Measurements from ENCODE around the gene NUP155. TPM values are rescaled to one million over a fixed set of nuclear protein-coding genes. Genes with fewer than 3 reads are reported as not detected.
"Not testable (repeated sequence)": the region's sequence is repeated elsewhere in the genome, so short reads cannot be mapped to it uniquely, and the experiment has no call there.

The NUP155 gene
- 72.4 and 84.8 TPM in 2 replicates for total RNA-seq (2014; rRNA removed; shearing (Covaris generic))

DNA sequence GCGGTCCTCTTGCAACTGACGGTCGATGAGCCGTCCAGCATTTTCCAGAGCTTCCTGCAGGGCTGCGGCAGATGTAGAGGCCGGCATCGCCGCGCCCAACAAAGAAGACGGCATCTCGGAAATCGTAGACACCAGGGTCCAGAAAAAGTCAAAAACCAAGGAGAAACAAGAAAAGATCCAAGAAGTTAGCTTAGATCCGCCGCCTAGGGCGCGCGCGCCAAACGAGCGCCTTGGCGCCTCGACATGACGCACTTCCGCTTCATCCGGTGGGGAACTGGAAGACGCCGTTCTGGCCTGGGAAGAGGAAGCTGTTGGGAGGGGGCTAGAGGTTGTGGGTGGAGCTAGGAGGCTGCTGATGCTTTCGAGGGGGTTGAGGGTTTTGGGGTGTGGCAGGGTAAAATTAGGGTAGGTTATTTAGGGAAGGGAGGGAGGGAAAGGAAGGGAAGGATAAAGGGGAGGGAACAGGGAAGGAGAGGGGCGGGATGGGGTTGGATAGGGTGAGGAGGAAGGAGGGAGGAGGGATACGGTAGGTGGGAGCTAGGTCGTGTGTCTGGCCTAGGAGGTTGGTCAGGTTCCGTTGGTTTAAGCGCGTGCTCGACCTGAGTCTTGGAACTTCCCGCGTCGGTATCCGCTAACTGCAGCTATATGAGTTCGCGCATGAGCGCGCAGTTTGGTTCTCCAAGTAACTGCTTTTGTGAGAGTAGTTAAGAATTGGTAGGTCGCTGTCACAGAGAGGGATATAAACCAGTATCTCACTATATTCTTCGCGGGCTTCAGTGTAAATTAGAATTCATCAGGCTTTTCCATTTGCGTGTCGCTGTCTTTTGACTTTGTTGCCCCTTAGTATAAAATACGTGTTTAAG, at the start of gene NUP155:
Gene NUP155, minus strand, starts transcription at position 243 of the 863 bp plus-strand sequence. Its CDS starts 129 bp downstream, at position 114.
- DNase-seq (ENCODE audit: low spot score): peak; percentile 98

DNA sequence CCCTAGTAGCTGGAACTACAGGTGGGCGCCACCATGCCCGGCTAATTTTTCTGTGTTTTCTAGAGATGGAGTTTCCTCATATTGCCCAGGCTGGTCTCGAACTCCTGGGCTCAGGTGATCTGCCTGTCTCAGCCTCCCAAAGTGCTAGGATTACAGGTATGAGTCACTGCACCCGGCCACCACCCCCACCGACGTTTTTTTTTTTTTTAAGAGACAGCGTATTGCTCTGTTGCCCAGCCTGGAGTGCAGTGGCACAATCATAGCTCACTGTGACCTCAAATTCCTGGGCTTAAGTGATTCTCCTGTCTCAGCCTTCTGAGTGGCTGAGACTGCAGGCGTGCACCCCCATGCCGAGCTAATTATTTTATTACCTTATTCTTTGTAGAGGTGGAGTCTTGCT, 46.4 kb upstream of the NUP155 start:
- peak; percentile 12 for DNase-seq (ENCODE audit: low spot score)

DNA sequence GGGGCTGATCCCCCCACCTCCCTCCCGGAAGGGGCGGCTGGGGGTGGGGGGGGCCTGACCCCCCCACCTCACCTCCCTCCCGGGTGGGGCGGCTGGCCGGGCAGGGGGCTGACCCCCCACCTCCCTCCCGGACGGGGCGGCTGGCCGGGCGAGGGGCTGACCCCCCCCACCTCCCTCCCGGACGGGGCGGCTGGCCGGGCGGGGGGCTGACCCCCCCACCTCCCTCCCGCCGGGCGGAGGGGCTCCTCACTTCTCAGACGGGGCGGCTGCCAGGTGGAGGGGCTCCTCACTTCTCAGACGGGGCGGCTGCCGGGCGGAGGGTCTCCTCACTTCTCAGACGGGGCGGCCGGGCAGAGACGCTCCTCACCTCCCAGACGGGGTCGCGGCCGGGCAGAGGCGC, 44.5 kb upstream of the NUP155 start:
- not testable (repeated sequence) for DNase-seq (ENCODE audit: low spot score)

DNA sequence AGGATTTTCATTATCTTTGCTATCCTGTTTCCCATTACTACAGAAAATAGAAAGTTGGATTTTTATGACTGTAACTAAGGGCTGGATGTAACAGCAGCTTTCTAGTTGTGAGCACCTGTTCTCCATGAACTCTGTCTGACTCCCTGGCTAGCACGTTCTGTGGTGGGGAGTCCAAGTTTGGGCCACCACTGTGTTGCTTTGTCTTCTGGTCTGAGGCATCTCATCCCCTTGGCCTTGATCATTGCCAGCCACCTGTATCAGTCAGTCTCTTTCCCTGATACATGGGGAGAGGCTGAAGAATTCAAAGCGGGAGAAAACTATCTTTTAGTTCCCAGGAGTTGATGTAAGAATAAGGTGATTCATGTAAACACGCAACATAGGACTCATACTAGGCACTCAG, 41.6 kb upstream of the NUP155 start:
- DNase-seq (ENCODE audit: low spot score): no peak

DNA sequence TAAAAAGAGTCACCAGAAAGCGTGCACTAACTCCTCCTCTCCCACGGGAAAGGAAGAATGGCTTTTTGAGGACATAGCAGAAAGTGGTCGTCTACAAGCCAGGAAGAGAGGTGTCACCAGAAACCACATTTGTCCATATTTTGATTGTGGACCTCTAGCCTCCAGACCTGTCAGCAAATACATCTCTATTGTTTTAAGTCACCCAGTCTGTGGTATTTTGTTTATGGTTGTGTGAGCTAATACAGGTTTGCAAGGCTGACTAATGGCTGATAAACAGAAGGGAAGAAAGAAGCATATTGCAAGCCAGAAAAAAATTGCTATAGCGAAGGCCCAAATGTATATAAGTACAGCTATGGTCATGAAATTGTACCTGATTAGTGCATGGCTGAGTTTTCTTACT, 29.6 kb upstream of the NUP155 start:
- DNase-seq (ENCODE audit: low spot score): no peak

DNA sequence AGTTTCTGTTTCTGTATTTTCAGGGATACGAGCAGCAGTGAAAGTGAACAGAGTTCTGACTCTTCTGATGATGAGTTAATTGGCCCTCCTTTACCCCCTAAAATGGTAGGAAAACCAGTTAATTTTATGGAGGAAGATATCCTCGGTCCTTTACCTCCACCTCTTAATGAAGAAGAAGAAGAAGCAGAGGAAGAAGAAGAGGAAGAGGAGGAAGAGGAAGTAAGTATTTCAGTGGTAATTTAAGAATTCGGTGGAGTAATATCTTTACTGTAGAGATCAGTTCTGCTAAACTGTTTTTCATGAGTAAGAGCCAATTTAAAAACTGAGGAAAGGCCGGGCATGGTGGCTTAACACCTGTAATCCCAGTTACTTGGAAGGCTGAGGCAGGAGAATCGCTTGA, 25.4 kb upstream of the NUP155 start:
- DNase-seq (ENCODE audit: low spot score): no peak

GRCh38 chr5:37391591-37391990, 20.7 kb upstream of the NUP155 start:
- no peak for DNase-seq (ENCODE audit: low spot score)

- DNase-seq (ENCODE audit: low spot score): peak; percentile 82
These were observed 8.3 kb upstream of the NUP155 start, which contains the start of gene WDR70 for GRCh38 chr5:37379100-37379628. Gene WDR70 (plus strand): TSS chr5:37379318. CDS start chr5:37379368, 50 bp downstream.

- DNase-seq (ENCODE audit: low spot score): not testable (repeated sequence)
These were observed 7.2 kb upstream of the NUP155 start for GRCh38 chr5:37378066-37378465.

DNA sequence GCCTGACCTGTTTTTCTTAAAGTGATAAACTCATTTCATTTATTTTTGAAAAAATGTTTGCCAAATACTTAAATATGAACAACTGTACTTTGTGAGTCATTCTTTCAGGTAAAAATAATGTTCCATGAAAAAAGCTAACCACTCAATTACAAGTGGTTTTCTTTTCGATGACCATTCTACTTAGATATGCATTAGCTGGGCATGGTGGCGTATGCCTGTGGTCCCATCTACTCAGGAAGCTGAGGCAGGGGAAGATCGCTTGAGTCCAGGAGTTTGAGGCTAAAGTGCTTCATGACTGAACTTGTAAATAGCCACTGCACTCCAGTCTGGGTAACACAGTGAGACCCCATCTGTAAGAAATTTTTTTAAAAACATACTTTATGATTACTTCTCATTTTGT, 4.2 kb upstream of the NUP155 start:
- DNase-seq (ENCODE audit: low spot score): no peak

- no peak for DNase-seq (ENCODE audit: low spot score)
These were observed 399 bp downstream of the NUP155 start for GRCh38 chr5:37370550-37370863.

DNA sequence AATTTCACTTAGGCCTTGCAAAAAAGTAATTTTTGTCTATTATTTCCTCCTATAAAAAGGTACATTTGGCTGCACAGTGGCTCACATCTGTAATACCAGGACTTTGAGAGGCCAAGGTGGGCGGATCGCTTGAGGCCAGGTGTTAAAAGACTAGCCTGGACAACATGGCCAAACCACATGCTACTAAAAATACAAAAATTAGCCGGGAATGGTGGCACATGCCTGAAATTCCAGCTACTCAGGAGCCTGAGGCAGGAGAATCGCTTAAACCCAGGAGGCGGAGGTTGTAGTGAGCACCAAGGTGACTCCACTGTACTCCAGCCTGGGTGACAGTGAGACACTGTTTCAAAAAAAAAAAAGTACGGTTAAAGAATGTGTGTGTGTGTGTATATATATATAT, 15.7 kb downstream of the NUP155 start:
- DNase-seq (ENCODE audit: low spot score): no peak

DNA sequence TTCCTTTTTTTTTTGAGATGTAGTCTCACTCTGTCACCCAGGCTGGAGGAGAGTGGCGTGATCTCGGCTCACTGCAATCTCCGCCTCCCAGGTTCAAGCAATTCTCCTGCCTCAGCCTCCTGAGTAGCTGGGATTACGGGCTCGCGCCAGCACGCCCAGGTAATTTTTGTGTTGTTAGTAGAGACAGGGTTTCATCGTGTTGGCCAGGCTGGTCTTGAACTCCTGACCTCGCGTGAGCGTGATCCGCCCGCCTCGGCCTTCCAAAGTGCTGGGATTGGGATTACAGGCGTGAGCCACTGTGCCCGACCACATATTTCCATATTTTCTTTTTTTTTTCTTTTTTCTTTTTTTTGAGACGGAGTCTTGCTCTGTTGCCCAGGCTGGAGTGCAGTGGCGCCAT, 28.2 kb downstream of the NUP155 start:
- not testable (repeated sequence) for DNase-seq (ENCODE audit: low spot score)

- not testable (repeated sequence) for DNase-seq (ENCODE audit: low spot score)
These were observed 36.2 kb downstream of the NUP155 start for GRCh38 chr5:37334754-37335153.

GRCh38 chr5:37326536-37326935, 44.4 kb downstream of the NUP155 start:
- DNase-seq (ENCODE audit: low spot score): no peak

GRCh38 chr5:37323607-37324006, 47.3 kb downstream of the NUP155 start:
- DNase-seq (ENCODE audit: low spot score): no peak

DNA sequence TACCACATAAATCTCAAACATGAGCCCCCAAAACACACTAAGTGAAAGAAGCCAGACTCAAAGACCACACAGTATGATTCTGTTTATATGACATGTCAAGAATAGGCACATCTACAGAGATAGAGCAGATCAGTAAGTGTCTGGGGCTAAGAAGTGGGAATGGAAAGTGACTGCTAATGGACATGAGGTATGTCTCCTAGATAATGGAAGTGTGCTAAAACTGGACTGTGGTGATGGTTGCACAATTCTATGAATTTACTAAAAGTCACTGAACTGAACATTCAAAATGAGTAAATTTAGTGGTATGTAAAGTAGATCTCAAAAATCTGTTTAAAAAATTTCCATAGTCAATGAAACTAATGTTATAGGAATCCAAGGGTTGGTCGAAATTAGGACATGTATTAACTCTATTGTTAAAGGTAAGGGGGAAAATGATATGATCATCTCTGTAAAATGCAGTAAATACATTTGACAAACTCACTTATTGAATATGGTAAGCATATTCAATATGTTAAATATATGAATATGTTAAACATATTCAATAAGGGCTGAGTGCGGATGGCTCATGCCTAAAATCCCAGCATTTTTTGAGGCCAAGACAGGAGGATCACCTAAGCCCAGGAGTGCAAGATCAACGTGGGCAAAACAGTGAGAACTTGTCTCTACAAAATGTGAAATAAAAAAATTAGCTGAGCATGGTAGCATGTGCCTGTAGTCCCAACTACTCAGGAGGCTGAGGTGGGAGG, 51.7 kb downstream of the NUP155 start:
- DNase-seq (ENCODE audit: low spot score): no peak

GRCh38 chr5:37316027-37316426, 54.9 kb downstream of the NUP155 start:
- DNase-seq (ENCODE audit: low spot score): no peak

DNA sequence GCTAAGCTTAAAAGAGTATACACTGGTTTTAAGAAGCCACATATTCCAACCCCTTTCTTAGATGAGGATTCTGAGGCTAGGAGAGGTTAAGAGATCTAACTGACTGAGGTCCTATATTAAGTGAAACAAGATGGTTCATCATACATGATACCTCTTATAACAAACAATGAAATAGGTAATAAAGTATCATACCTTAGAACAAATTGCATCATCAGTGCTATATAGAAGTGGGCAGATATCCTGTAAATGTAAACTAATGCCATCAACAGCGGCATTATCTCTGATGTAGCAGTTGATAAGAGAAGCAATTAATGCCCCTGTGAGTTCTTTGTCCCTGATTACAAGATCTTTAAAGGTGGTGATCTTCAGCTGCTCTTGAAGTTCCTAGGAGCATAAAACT, 60.5 kb downstream of the NUP155 start:
- DNase-seq (ENCODE audit: low spot score): no peak

DNA sequence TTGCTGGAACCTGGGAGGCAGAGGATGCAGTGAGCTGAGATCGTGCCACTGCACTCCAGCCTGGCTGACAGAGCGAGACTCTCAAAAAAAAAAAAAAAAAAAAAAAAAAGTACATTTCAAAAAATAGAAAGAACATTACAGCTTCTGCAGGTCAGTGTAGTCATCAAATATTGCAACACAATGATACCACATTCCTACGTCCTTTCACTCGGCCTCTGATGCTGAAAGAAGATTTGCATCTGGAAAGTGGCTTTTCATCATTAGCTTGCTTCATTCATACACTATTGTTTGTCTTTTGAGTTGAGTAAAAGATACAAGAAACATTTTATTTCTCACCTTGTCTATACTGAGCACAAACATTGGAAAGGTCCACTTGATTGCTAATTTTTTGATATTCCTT, 62.1 kb downstream of the NUP155 start:
- no peak for DNase-seq (ENCODE audit: low spot score)

DNA sequence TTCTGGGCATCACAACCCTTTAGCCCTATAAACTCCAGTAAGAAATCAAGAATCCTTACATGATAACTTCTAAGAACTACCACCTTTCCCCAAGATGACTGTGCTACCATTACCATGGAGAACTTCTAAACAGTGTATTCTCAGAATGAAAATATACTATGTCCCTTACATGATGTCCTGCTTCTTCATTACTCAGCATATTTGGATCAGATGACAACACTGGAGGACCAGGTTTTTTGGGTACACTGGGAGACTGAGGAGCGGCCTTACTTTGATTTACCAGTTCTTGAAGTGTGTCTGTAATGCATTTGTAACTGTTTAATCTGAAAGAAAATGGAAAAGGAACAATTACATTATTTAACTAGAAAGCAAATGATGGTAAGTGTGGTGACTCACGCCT, 66.0 kb downstream of the NUP155 start:
- DNase-seq (ENCODE audit: low spot score): no peak

DNA sequence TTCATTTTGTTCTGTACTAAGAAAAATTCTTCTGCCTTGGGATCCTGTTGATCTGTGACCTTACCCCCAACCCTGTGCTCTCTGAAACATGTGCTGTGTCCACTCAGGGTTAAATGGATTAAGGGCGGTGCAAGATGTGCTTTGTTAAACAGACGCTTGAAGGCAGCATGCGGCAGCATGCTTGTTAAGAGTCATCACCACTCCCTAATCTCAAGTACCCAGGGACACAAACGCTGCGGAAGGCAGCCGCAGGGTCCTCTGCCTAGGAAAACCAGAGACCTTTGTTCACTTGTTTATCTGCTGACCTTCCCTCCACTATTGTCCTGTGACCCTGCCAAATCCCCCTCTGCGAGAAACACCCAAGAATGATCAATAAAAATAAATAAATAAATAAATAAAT, 74.6 kb downstream of the NUP155 start:
- DNase-seq (ENCODE audit: low spot score): not testable (repeated sequence)
